ENCODE results near the gene SMARCC2. TPM values are rescaled to one million over a fixed set of nuclear protein-coding genes. Genes with fewer than 3 reads are reported as not detected.

Gene SMARCC2
- total and polyA plus RNA-seq, 2 of the 13 experiments (the other 11 are each of a cell fraction or from before 2014, with no cell fraction given): 21.3 to 24.1 TPM

DNA sequence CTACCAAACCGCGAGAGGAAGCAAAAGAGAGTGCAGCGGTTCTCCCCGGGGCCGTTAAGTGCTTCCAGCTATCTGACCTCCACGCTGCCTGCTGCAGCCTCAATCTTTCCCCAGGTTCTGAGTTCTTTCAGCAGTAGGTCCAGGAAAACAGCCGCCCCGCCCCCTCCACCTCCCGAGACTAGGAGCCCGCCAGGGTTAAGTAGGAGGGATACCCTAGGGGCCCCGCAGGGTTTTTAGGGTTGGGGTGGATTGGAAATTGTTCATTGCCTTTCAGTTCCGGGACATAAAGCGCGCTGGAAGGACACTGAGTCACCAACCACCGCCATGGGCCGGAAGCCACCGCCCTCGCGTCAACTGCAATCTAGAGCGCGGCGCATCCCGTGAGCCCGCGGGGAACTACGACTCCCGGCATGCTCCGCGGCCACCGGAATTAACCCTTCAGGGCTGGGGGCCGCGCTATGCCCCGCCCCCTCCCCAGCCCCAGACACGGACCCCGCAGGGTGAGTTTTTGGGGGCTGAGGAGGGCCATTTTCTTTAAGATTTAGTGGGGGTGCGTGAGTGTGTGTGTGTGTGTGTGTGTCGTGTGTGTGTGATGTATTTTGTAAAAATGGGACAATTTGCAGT, 37.0 kb downstream of the SMARCC2 start, which contains the start of gene MYL6B (continued):
- TF ChIP-seq, protein P1, sequence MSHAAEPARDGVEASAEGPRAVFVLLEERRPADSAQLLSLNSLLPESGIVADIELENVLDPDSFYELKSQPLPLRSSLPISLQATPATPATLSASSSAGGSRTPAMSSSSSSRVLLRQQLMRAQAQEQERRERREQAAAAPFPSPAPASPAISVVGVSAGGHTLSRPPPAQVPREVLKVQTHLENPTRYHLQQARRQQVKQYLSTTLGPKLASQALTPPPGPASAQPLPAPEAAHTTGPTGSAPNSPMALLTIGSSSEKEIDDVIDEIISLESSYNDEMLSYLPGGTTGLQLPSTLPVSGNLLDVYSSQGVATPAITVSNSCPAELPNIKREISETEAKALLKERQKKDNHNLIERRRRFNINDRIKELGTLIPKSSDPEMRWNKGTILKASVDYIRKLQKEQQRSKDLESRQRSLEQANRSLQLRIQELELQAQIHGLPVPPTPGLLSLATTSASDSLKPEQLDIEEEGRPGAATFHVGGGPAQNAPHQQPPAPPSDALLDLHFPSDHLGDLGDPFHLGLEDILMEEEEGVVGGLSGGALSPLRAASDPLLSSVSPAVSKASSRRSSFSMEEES (CRISPR knock-in tag; IDR thresholded peaks at IDR 0.05): peak; percentile 61; the same call in 1 of the 2 replicates
- TF ChIP-seq, protein P2, sequence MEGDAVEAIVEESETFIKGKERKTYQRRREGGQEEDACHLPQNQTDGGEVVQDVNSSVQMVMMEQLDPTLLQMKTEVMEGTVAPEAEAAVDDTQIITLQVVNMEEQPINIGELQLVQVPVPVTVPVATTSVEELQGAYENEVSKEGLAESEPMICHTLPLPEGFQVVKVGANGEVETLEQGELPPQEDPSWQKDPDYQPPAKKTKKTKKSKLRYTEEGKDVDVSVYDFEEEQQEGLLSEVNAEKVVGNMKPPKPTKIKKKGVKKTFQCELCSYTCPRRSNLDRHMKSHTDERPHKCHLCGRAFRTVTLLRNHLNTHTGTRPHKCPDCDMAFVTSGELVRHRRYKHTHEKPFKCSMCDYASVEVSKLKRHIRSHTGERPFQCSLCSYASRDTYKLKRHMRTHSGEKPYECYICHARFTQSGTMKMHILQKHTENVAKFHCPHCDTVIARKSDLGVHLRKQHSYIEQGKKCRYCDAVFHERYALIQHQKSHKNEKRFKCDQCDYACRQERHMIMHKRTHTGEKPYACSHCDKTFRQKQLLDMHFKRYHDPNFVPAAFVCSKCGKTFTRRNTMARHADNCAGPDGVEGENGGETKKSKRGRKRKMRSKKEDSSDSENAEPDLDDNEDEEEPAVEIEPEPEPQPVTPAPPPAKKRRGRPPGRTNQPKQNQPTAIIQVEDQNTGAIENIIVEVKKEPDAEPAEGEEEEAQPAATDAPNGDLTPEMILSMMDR (CRISPR knock-in tag; IDR thresholded peaks at IDR 0.05): peak; percentile 25; the same call in 1 of the 2 replicates
- TF ChIP-seq, protein P3, sequence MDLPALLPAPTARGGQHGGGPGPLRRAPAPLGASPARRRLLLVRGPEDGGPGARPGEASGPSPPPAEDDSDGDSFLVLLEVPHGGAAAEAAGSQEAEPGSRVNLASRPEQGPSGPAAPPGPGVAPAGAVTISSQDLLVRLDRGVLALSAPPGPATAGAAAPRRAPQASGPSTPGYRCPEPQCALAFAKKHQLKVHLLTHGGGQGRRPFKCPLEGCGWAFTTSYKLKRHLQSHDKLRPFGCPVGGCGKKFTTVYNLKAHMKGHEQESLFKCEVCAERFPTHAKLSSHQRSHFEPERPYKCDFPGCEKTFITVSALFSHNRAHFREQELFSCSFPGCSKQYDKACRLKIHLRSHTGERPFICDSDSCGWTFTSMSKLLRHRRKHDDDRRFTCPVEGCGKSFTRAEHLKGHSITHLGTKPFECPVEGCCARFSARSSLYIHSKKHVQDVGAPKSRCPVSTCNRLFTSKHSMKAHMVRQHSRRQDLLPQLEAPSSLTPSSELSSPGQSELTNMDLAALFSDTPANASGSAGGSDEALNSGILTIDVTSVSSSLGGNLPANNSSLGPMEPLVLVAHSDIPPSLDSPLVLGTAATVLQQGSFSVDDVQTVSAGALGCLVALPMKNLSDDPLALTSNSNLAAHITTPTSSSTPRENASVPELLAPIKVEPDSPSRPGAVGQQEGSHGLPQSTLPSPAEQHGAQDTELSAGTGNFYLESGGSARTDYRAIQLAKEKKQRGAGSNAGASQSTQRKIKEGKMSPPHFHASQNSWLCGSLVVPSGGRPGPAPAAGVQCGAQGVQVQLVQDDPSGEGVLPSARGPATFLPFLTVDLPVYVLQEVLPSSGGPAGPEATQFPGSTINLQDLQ (CRISPR knock-in tag; IDR thresholded peaks at IDR 0.05): 0 out of 2 replicates have a peak, but pooled peaks have one; percentile 44
- TF ChIP-seq RFXAP (CRISPR knock-in tag; IDR thresholded peaks at IDR 0.05; ENCODE audit: borderline replicate concordance): peak; percentile 60; the same call in 1 of the 2 replicates
- 0 out of 2 replicates have a peak, but pooled peaks have one; percentile 18 for TF ChIP-seq ZNF619 (CRISPR knock-in tag; IDR thresholded peaks at IDR 0.05)
- TF ChIP-seq SNRNP70 (IDR thresholded peaks at IDR 0.05; ENCODE audit: low read depth, low read length): no peak
- no peak for TF ChIP-seq SOX6 (IDR thresholded peaks at IDR 0.05)
- peak; percentile 59 for TF ChIP-seq SOX6 (CRISPR knock-in tag; IDR thresholded peaks at IDR 0.05)
- no peak for TF ChIP-seq RAD51 (IDR thresholded peaks at IDR 0.05; ENCODE audit: borderline replicate concordance)
- TF ChIP-seq KMT2B (CRISPR knock-in tag; IDR thresholded peaks at IDR 0.05): peak; percentile 57; the same call in 1 of the 2 replicates
- TF ChIP-seq ZSCAN20 (CRISPR knock-in tag; IDR thresholded peaks at IDR 0.05; ENCODE audit: borderline replicate concordance): no peak
- no peak for TF ChIP-seq ZNF878 (CRISPR knock-in tag; IDR thresholded peaks at IDR 0.05)
- no peak; the same call in 1 of the 2 replicates for TF ChIP-seq ZNF615 (CRISPR knock-in tag; IDR thresholded peaks at IDR 0.05; ENCODE audit: borderline replicate concordance)
- peak; percentile 59; the same call in 1 of the 2 replicates for TF ChIP-seq TARDBP (CRISPR knock-in tag; IDR thresholded peaks at IDR 0.05)
- TF ChIP-seq, protein P4, sequence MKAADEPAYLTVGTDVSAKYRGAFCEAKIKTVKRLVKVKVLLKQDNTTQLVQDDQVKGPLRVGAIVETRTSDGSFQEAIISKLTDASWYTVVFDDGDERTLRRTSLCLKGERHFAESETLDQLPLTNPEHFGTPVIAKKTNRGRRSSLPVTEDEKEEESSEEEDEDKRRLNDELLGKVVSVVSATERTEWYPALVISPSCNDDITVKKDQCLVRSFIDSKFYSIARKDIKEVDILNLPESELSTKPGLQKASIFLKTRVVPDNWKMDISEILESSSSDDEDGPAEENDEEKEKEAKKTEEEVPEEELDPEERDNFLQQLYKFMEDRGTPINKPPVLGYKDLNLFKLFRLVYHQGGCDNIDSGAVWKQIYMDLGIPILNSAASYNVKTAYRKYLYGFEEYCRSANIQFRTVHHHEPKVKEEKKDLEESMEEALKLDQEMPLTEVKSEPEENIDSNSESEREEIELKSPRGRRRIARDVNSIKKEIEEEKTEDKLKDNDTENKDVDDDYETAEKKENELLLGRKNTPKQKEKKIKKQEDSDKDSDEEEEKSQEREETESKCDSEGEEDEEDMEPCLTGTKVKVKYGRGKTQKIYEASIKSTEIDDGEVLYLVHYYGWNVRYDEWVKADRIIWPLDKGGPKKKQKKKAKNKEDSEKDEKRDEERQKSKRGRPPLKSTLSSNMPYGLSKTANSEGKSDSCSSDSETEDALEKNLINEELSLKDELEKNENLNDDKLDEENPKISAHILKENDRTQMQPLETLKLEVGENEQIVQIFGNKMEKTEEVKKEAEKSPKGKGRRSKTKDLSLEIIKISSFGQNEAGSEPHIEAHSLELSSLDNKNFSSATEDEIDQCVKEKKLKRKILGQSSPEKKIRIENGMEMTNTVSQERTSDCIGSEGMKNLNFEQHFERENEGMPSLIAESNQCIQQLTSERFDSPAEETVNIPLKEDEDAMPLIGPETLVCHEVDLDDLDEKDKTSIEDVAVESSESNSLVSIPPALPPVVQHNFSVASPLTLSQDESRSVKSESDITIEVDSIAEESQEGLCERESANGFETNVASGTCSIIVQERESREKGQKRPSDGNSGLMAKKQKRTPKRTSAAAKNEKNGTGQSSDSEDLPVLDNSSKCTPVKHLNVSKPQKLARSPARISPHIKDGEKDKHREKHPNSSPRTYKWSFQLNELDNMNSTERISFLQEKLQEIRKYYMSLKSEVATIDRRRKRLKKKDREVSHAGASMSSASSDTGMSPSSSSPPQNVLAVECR (CRISPR knock-in tag; IDR thresholded peaks at IDR 0.05; ENCODE audit: borderline replicate concordance): peak; percentile 77
- TF ChIP-seq ZNF230 (CRISPR knock-in tag; IDR thresholded peaks at IDR 0.05): no peak
- peak; percentile 91 for TF ChIP-seq HCFC1 (IDR thresholded peaks at IDR 0.05; ENCODE audit: low read depth, low read length)
- peak; percentile 97 for TF ChIP-seq THAP11 (CRISPR knock-in tag; IDR thresholded peaks at IDR 0.05)
- no peak for TF ChIP-seq RFX1 (IDR thresholded peaks at IDR 0.05)
- TF ChIP-seq MEIS2 (CRISPR knock-in tag; IDR thresholded peaks at IDR 0.05): peak; percentile 80; the same call in 1 of the 2 replicates
- no peak for TF ChIP-seq ZNF510 (CRISPR knock-in tag; IDR thresholded peaks at IDR 0.05; ENCODE audit: low read depth)
